D721Med (cell line): ENCODE results near the gene C19orf12.

Experiments used
- DNase-seq: peaks from one replicate; pipeline ENCODE4 v3.0.0; 2011; ENCODE audit warnings: low spot score; ENCODE audit not compliant: insufficient read length
- FAIRE-seq: peaks from 2 replicates; lab custom pipeline; 2011; peaks lifted over from hg19 to GRCh38; lab: Jason Lieb, UNC
- CTCF ChIP-seq: IDR thresholded peaks from 2 replicates; pipeline ENCODE4 v1.5.1; 2012; ENCODE audit warnings: mild to moderate bottlenecking, control low read depth; ENCODE audit not compliant: insufficient read depth; ENCODE audit errors: missing control alignments

C19orf12 gene

DNA sequence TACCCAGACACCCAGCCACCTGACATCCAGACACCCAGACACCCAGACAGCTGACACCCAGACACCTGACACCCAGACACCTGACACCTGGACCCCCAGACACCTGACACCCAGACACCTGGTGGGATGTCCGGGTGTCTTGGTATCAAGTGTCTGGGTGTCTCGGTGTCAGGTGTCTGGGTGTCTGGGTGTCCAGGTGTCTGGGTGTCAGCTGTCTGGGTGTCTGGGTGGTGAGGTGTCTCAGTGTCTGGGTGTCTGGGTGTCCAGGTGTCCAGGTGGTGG is 18.6 kb downstream of the C19orf12 start:
- no peak for DNase-seq
- no peak for FAIRE-seq
- TF ChIP-seq CTCF, result no peak

GRCh38 chr19:29695765-29696564 is 19.1 kb downstream of the C19orf12 start:
- FAIRE-seq, result no peak
- no peak for DNase-seq
- no peak for TF ChIP-seq CTCF

DNA sequence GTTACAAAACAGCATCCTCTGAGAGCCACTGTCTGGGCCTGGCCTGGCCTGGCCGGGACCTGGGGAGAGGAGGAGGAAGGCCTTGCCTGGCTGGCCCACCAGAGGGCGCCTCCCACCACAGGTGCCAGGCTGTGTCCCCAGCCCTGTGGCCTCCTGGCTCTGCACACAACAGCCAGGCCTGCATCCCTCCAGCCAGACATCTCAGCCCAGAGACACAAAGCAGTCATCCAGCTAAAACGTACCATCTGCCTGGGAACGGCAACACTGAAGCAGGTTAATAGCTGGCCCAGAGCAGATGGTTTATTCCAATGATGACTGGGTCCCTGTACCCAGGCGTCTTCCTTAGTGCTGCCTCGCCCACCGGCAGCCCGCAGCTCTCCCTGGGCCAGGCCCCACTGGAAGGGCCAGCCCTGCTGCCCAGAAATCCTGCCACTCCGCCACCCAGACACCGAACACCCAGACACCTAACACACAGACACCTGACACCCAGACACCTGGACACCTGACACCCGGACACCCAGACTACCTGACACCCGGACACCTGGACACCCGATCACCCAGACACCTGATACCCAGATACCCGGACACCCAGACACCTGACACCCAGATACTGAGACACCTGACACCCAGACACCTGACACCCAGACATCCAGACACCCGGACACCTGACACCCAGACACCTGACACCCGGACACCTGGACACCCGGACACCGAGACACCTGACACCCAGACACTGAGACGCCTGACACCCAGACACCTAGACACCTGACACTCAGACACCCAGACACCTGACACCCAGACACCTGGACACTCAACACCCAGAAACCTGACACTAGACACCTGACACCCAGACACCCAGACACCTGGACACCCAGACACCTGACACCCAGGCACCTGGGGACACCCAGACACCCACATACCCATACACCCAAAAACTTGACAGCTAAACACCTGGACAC is 20.1 kb downstream of the C19orf12 start:
- FAIRE-seq (no peak), DNase-seq (peak; percentile 57)
- peak; percentile 60 for TF ChIP-seq CTCF

DNA sequence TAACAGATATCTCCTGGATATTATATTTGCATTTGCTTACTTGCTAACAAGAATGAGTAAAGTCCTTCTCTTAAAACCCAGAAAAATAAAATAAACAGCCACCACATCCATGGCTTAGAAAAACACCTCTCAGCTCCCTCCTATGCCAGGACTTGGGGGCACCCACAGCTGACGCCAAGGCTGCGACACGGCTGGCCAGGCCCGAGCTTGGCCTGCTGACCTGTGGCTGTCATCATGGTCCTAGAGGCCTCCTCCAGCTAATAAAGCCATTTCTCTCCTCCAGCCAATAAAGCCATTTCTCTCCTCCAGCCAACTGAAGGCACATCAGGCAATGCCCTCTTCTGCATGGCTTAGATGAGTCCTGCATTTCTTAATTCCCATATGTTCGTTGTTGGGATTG is 20.9 kb downstream of the C19orf12 start:
- FAIRE-seq (no peak), DNase-seq (no peak)
- no peak for TF ChIP-seq CTCF

GRCh38 chr19:29690842-29691241 is 24.2 kb downstream of the C19orf12 start:
- no peak for TF ChIP-seq CTCF
- FAIRE-seq, result no peak
- DNase-seq, result no peak

GRCh38 chr19:29687897-29688728 is 26.9 kb downstream of the C19orf12 start:
- DNase-seq (no peak), FAIRE-seq (no peak)

More at GRCh38 chr19:29687897-29688728, 26.9 kb downstream of the C19orf12 start:
- no peak for TF ChIP-seq CTCF
